ENCODE results near the gene SAT1. TPM values are rescaled to one million over a fixed set of nuclear protein-coding genes. Genes with fewer than 3 reads are reported as not detected.

Gene SAT1
- total and polyA plus RNA-seq, 2 of the 13 experiments (the other 11 are each of a cell fraction or from before 2014, with no cell fraction given) = 216 to 1,243 TPM

DNA sequence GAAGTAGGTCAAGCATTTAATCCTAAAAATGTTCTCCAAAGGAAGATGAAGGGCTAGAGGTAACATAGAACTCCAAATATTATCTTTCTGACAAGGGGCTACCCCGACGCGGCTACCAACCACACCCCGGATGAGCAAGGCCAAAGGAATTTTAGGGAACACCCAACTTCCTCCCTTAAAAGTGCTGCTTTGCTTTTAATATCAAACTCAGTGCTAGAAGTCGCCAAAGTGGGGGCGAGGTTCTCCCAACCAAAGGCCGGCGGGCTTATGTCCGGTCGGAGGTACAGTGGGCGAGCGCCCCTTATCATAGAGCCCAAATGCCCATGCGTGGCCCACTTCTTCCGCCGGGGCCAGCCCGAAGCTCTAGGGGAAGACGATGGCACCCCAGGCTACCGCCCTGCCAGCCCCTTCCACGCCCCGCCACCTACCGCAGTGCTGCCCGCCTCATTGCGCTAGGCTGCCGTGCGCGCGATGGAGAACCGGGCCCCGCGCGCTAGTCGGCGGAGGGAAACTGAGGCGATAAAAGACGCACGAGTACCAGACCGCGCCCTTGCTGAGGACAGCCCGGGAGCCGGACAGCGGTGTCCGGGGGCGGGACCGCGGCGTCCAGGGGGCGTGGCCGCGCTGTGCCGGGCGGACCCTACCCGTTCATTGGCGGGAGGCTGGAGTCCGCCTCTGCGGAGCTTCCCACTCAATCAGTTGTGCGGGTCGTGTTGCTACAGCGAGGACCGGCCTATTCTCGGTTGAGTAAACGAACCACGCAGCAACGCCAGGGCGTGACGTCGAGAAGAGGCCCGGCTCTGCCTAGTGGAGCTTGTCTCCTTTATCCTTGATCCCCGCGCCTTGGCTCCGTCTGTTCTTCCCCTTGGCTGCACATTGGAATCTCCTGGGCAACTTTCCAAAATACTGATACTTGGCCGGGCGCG, 40.0 kb upstream of the SAT1 start, which contains the start of gene ACOT9 (continued):
- TF ChIP-seq ZNF768 (CRISPR knock-in tag; IDR thresholded peaks at IDR 0.05) (no peak), MBNL3 (CRISPR knock-in tag; conservative IDR thresholded peaks at IDR 0.05) (no peak), AGO2 (optimal IDR thresholded peaks at IDR 0.05; ENCODE audit: low read depth, low read length) (peak; percentile 88), ZHX2 (IDR thresholded peaks at IDR 0.05; ENCODE audit: low read depth) (peak; percentile 12; the same call in 1 of the 2 replicates), ZHX2 (CRISPR knock-in tag; IDR thresholded peaks at IDR 0.05; ENCODE audit: borderline replicate concordance) (no peak), MXD1 (CRISPR knock-in tag; IDR thresholded peaks at IDR 0.05) (no peak; the same call in 1 of the 2 replicates), ZNF496 (CRISPR knock-in tag; IDR thresholded peaks at IDR 0.05; ENCODE audit: insufficient replicate concordance) (no peak), ARID2 (CRISPR knock-in tag; IDR thresholded peaks at IDR 0.05; ENCODE audit: borderline replicate concordance) (0 out of 2 replicates have a peak, but pooled peaks have one; percentile 24), MXI1 (IDR thresholded peaks at IDR 0.05; ENCODE audit: borderline replicate concordance, low read depth, low read length) (peak; percentile 52; the same call in 1 of the 3 replicates), SCMH1 (CRISPR knock-in tag; IDR thresholded peaks at IDR 0.05; ENCODE audit: borderline replicate concordance) (no peak), ZFP37 (CRISPR knock-in tag; IDR thresholded peaks at IDR 0.05; ENCODE audit: borderline replicate concordance) (no peak), YEATS2 (CRISPR knock-in tag; IDR thresholded peaks at IDR 0.05; ENCODE audit: borderline replicate concordance) (peak; percentile 21; the same call in 1 of the 2 replicates), BHLHE40 (IDR thresholded peaks at IDR 0.05; ENCODE audit: low read length) (no peak), NR2F2 (IDR thresholded peaks at IDR 0.05; ENCODE audit: borderline replicate concordance, low read depth) (no peak), SOX6 (IDR thresholded peaks at IDR 0.05) (no peak), SOX6 (CRISPR knock-in tag; IDR thresholded peaks at IDR 0.05) (peak; percentile 42; the same call in 1 of the 2 replicates), FOXJ3 (CRISPR knock-in tag; IDR thresholded peaks at IDR 0.05; ENCODE audit: borderline replicate concordance) (peak; percentile 51; the same call in 1 of the 2 replicates), ZNF746 (CRISPR knock-in tag; IDR thresholded peaks at IDR 0.05) (0 out of 2 replicates have a peak, but pooled peaks have one; percentile 22), ATM (IDR thresholded peaks at IDR 0.05; ENCODE audit: borderline replicate concordance) (no peak), ZNF652 (CRISPR knock-in tag; IDR thresholded peaks at IDR 0.05; ENCODE audit: borderline replicate concordance, low read depth) (no peak)
- TF ChIP-seq, protein P1, sequence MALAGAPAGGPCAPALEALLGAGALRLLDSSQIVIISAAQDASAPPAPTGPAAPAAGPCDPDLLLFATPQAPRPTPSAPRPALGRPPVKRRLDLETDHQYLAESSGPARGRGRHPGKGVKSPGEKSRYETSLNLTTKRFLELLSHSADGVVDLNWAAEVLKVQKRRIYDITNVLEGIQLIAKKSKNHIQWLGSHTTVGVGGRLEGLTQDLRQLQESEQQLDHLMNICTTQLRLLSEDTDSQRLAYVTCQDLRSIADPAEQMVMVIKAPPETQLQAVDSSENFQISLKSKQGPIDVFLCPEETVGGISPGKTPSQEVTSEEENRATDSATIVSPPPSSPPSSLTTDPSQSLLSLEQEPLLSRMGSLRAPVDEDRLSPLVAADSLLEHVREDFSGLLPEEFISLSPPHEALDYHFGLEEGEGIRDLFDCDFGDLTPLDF (CRISPR knock-in tag; IDR thresholded peaks at IDR 0.05) = peak; percentile 70; the same call in 1 of the 2 replicates

Measured in HepG2 (cell line).